OCI-LY3 (cell line): ENCODE data around the gene GRIP1.

ENCODE experiments used
- H2AFZ ChIP-seq: fragments of 200-600, 300-600 bp; shearing (Covaris generic); 2 replicates; pipeline ENCODE4 v1.6.0; 2014; ENCODE audit warnings: antibody characterized with exemption, low read depth, low read length
- H3K27ac ChIP-seq: fragments of 200-600, 300-600 bp; sonication (generic); 2 replicates; pipeline ENCODE4 v1.5.1; 2014; ENCODE audit warnings: mild to moderate bottlenecking, low read length, moderate library complexity, mixed read lengths
- H3K27me3 ChIP-seq: fragments of 200-600, 300-600 bp; sonication (generic); 2 replicates; pipeline ENCODE4 v1.6.1; 2014; ENCODE audit warnings: low read depth, low read length, mixed read lengths
- H3K36me3 ChIP-seq: fragments of 200-600, 300-600 bp; sonication (generic); replicated peaks from 2 replicates; pipeline ENCODE3; 2014; ENCODE audit warnings: low read depth, low read length, mixed read lengths
- H3K4me1 ChIP-seq: fragments of 300-600, 200-600 bp; sonication (generic); 2 replicates; pipeline ENCODE4 v1.6.1; 2014; ENCODE audit warnings: low read length, mixed read lengths
- H3K4me2 ChIP-seq: fragments of 200-600, 300-600 bp; sonication (generic); 2 replicates; pipeline ENCODE4 v1.6.1; 2014; ENCODE audit warnings: low read length, mixed read lengths
- H3K4me3 ChIP-seq: fragments of 300-600, 200-600 bp; sonication (generic); 2 replicates; pipeline ENCODE4 v1.5.1; 2014; ENCODE audit warnings: antibody characterized with exemption, mild to moderate bottlenecking, low read length, moderate library complexity
- H3K79me2 ChIP-seq: fragments of 300-600, 200-600 bp; shearing (Covaris generic); 2 replicates; pipeline ENCODE4 v1.6.1; 2014; ENCODE audit warnings: mild to moderate bottlenecking, low read length, mixed read lengths
- H3K9ac ChIP-seq: fragments of 300-600, 200-600 bp; shearing (Covaris generic); 2 replicates; pipeline ENCODE4 v1.6.0; 2014; ENCODE audit warnings: mild to moderate bottlenecking, low read length, moderate library complexity
- H3K9me3 ChIP-seq: fragments of 200-600, 300-600 bp; shearing (Covaris generic); 2 replicates; pipeline ENCODE4 v1.6.1; 2014; ENCODE audit warnings: low read length, mixed read lengths; ENCODE audit not compliant: insufficient read depth
- H4K20me1 ChIP-seq: fragments of 200-600, 300-600 bp; sonication (generic); 2 replicates; pipeline ENCODE4 v1.6.1; 2016; ENCODE audit warnings: low read length, mixed read lengths; ENCODE audit not compliant: insufficient read depth
- CTCF ChIP-seq: fragments of 200-600, 300-600 bp; sonication (generic); IDR thresholded peaks from 2 replicates; pipeline ENCODE4 v1.5.1; 2014; ENCODE audit warnings: antibody characterized with exemption, low read length, low read depth
- EZH2phosphoT487 ChIP-seq: fragments of 200-600 bp; shearing (Covaris generic); IDR thresholded peaks from 2 replicates; pipeline ENCODE4 v1.6.1; 2018; ENCODE audit warnings: antibody characterized with exemption, mixed run types, low read depth

The GRIP1 gene

DNA sequence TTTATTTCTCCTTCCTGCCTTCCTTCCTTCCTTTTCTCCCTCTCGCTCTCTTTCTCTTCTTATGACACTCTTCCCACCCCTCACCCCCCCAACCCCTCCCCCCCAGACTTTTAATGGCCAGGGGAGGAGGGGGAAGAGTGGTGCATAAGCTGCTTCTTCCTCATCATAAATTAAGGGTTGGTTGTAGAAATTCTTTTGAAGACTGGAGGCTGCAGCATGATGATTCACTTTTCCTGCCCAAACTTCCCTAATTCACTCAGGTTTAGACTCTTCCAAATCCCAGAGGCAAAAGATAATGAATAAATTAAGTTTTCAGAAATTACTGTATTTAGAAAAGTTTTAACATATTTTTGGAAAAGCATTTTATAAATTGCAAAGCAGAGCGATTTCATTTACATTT is 58.2 kb downstream of the GRIP1 start:
- no peak overlapping the region for H3K27ac ChIP-seq
- H3K4me3 ChIP-seq: no peak overlapping the region
- H2AFZ ChIP-seq: no peak overlapping the region
- H4K20me1 ChIP-seq: no peaks in the 10 kb centered on the region
- no peak overlapping the region for H3K9ac ChIP-seq
- no peak overlapping the region for H3K4me2 ChIP-seq
- no peaks in the 10 kb centered on the region for H3K36me3 ChIP-seq
- H3K27me3 ChIP-seq: no peaks in the 10 kb centered on the region
- no peaks in the 10 kb centered on the region; the same call in 1 of the 2 replicates for H3K9me3 ChIP-seq
- H3K4me1 ChIP-seq: peaks cover 28% of the 10 kb centered on the region
- TF ChIP-seq CTCF (no peak), EZH2phosphoT487 (no peak)
- no peaks in the 10 kb centered on the region for H3K79me2 ChIP-seq

DNA sequence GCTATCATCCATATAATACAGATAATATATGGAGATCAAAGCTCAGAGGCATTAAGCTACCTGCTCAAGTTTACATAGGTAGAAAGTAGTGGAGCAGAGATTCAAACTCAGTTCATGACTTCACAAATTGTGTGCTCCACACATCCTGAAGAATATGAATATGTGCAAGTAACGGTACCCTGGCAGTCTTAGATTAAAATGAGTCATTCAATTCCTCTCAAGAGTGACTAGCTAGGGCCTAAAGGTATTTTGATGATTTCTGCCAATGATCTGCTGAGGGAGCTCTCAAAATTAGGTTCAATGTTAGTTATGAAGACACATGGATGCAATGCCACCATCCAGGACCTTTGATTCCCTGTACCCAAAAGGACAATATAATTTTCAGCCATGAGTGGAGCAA is 58.9 kb downstream of the GRIP1 start:
- H2AFZ ChIP-seq: no peak overlapping the region
- no peak overlapping the region for H3K27ac ChIP-seq
- no peak overlapping the region for H3K4me2 ChIP-seq
- TF ChIP-seq EZH2phosphoT487: no peak
- TF ChIP-seq CTCF: no peak
- H3K79me2 ChIP-seq: no peaks in the 10 kb centered on the region
- H3K9ac ChIP-seq: no peak overlapping the region
- no peak overlapping the region for H3K4me3 ChIP-seq
- no peaks in the 10 kb centered on the region for H4K20me1 ChIP-seq
- H3K9me3 ChIP-seq: no peaks in the 10 kb centered on the region; the same call in 1 of the 2 replicates
- H3K36me3 ChIP-seq: no peaks in the 10 kb centered on the region
- H3K27me3 ChIP-seq: no peaks in the 10 kb centered on the region
- H3K4me1 ChIP-seq: peaks cover 23% of the 10 kb centered on the region

GRCh38 chr12:66617991-66618390 is 60.9 kb downstream of the GRIP1 start:
- no peak overlapping the region for H3K4me2 ChIP-seq
- H2AFZ ChIP-seq: no peak overlapping the region
- H3K9ac ChIP-seq: no peak overlapping the region
- no peak for TF ChIP-seq EZH2phosphoT487
- TF ChIP-seq CTCF: no peak
- H3K27ac ChIP-seq: no peak overlapping the region
- H4K20me1 ChIP-seq: no peaks in the 10 kb centered on the region
- no peaks in the 10 kb centered on the region for H3K27me3 ChIP-seq
- no peaks in the 10 kb centered on the region for H3K36me3 ChIP-seq
- peaks cover 4% of the 10 kb centered on the region; the same call in 1 of the 2 replicates for H3K4me1 ChIP-seq
- no peaks in the 10 kb centered on the region; the same call in 1 of the 2 replicates for H3K9me3 ChIP-seq
- H3K4me3 ChIP-seq: no peak overlapping the region
- H3K79me2 ChIP-seq: no peaks in the 10 kb centered on the region

DNA sequence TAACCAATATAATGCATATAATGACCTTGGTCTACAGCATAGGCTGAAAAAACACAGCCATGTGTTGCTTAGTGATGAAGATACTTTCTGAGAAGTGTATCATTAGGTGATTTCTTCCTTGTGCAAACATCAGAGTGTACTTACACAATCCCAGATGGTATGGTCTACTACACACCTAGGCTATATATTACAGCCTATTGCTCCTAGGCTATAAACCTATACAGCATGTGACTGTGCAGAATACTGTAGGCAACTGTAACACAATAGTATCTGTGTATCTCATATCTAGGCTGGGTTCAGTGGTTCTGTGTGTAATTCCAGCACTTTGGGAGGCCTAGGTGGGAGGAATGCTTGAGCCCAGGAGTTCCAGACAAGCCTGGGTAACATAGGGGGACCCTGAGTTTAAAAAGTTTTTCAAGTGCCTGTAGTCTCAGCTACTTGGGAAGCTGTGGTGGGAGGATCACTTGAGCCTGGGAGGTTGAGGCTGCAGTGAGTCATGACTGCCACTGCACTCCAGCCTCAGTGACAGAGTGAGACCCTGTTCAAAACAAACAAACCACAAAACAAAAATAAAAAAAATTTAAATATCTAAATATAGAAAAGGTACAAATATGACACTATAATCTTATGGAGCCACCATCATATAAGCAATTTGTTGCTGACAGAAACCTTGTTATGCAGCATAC is 66.6 kb downstream of the GRIP1 start:
- Histone ChIP-seq H3K9me3 (no peaks in the 10 kb centered on the region; the same call in 1 of the 2 replicates), H2AFZ (no peak overlapping the region), H3K36me3 (no peaks in the 10 kb centered on the region), H3K4me1 (peaks cover 4% of the 10 kb centered on the region; the same call in 1 of the 2 replicates), H3K4me3 (no peak overlapping the region), H3K27ac (no peak overlapping the region), H3K4me2 (no peak overlapping the region), H3K9ac (no peak overlapping the region), H3K27me3 (no peaks in the 10 kb centered on the region), H3K79me2 (no peaks in the 10 kb centered on the region), H4K20me1 (no peaks in the 10 kb centered on the region)
- TF ChIP-seq EZH2phosphoT487 (no peak), CTCF (no peak)
